SK-N-MC (cell line): ENCODE measurements around the gene PPP4R3A.
"Not testable (repeated sequence)": the region's sequence is repeated elsewhere in the genome, so short reads cannot be mapped to it uniquely, and the experiment has no call there.

ENCODE experiments used
- DNase-seq: peaks from one replicate; pipeline ENCODE4 v3.0.0-alpha.2; 2011; ENCODE audit warnings: low read depth, low spot score
- H3K27ac ChIP-seq: fragments of 200-600 bp; sonication (generic); 2 replicates; pipeline ENCODE4 v1.5.1; 2016; ENCODE audit warnings: mixed run types
- H3K36me3 ChIP-seq: fragments of 200-600 bp; sonication (generic); 2 replicates; pipeline ENCODE4 v1.6.1; 2017; ENCODE audit warnings: antibody characterized with exemption, low read length, mixed read lengths; ENCODE audit not compliant: insufficient read depth
- H3K4me3 ChIP-seq: fragments of 200-600 bp; sonication (generic); 2 replicates; pipeline ENCODE4 v1.5.1; 2016
- H3K9ac ChIP-seq: fragments of 200-600 bp; sonication (generic); 2 replicates; pipeline ENCODE4 v1.8.0; 2017; ENCODE audit warnings: mixed run types, mixed read lengths; ENCODE audit not compliant: insufficient read length
- H3K9me3 ChIP-seq: fragments of 200-600 bp; sonication (generic); 2 replicates; pipeline ENCODE4 v1.6.1; 2017; ENCODE audit warnings: low read depth, mild to moderate bottlenecking, antibody characterized with exemption, low read length, moderate library complexity, mixed read lengths
- EZH2 ChIP-seq: fragments of 200-600 bp; sonication (generic); IDR thresholded peaks from one replicate; pipeline ENCODE4 v1.6.1; 2017; ENCODE audit warnings: antibody characterized with exemption
- FOXP2 ChIP-seq: optimal IDR thresholded peaks from 2 replicates; pipeline ENCODE3; 2011; ENCODE audit warnings: mild to moderate bottlenecking, moderate library complexity; ENCODE audit not compliant: insufficient read depth; ENCODE audit errors: extremely low read length, control extremely low read depth
- POLR2AphosphoS5 ChIP-seq: IDR thresholded peaks from 2 replicates; pipeline ENCODE4 v1.6.1; 2012; ENCODE audit warnings: mild to moderate bottlenecking, low read depth, low read length, borderline replicate concordance

The PPP4R3A gene

DNA sequence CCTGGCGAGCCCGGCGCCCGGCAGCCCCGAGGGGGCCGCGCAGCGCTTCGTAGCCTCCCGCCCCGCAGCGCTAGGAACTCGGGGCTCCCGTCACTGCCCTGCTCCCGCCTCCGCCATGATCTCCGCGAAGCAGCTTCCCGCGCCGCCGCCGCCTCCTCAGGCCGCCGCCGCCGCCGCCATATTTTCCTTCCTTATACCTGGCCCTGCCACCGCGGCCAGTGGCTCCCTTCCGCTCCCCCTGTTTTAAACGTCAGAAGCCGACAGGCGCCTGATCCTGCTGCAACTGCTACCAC is 286 bp downstream of the PPP4R3A start:
- TF ChIP-seq EZH2 (no peak), POLR2AphosphoS5 (no peak), FOXP2 (no peak)
- H3K9ac ChIP-seq = peak overlapping the region; percentile 99
- H3K27ac ChIP-seq = peak overlapping the region; percentile 97
- peaks cover 22% of the 10 kb centered on the region for H3K36me3 ChIP-seq
- DNase-seq = no peak
- H3K4me3 ChIP-seq = peak overlapping the region; percentile 99
- H3K9me3 ChIP-seq = no peaks in the 10 kb centered on the region

DNA sequence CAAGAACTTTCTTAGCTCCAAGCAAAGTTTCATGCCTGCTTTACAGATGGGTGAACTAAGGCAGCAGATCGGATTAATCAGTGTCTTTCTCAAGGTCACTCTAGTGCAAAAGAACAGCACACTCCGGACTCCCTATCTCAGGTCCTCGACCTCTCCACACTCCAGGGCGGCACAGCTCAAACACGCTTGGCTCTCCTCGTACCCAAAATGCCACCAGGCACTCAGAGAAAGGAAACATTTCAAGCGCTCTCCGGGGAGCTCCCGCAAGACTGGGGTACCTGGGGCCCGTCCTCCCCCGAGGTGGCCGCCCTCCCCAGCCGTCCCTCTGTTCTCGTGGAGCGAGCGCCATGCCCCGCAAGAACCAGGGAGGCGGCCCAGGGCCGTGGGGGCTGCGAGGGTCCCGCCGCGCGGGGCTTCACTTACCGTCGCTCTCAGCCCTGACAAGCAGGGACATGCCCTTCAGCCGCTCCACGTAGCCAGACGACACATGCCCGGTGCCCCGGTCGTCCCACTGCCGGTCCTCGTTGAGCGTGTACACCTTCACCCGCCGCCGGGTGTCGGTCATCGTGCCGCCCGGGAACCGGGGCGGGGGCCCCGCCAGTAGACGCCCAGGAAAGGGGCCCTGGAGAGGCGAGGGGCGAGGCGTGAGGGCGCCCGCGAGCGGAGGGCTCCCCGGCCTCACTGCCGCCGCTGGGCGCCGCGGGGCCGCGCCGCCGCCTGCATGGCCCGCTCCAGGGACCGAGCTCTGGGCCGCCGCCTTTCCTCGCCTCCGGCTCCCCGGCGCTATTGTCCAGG is 830 bp downstream of the PPP4R3A start:
- Histone ChIP-seq H3K9ac (peak overlapping the region; percentile 99), H3K27ac (peak overlapping the region; percentile 97), H3K4me3 (peak overlapping the region; percentile 99), H3K9me3 (no peaks in the 10 kb centered on the region), H3K36me3 (peaks cover 27% of the 10 kb centered on the region)
- no peak for TF ChIP-seq POLR2AphosphoS5
- no peak for TF ChIP-seq EZH2
- no peak for TF ChIP-seq FOXP2
- DNase-seq = no peak

DNA sequence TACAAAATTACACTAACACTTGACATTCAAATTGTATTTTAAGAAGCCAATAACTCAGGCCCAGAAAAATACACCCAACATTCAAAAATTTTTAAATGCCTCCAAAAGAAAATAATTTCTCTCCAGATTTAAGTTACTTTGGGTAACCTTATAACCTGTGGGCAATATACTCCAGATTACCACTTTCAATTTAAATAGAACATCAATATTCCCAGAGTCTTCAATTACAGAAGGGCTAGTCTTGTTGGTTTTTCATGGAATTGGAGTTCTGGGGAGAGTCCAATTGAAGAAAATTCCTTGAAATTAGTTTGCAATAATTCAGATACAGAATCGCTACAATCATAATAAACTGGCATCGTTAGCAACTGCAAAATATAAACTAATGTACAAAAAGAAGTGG is 2.0 kb downstream of the PPP4R3A start:
- H3K4me3 ChIP-seq = peak overlapping the region; percentile 99
- DNase-seq = no peak
- no peak for TF ChIP-seq FOXP2
- TF ChIP-seq EZH2 = no peak
- TF ChIP-seq POLR2AphosphoS5 = no peak
- H3K9me3 ChIP-seq = no peaks in the 10 kb centered on the region
- peaks cover 35% of the 10 kb centered on the region for H3K36me3 ChIP-seq
- H3K27ac ChIP-seq = no peak overlapping the region
- peak overlapping the region; percentile 99 for H3K9ac ChIP-seq

DNA sequence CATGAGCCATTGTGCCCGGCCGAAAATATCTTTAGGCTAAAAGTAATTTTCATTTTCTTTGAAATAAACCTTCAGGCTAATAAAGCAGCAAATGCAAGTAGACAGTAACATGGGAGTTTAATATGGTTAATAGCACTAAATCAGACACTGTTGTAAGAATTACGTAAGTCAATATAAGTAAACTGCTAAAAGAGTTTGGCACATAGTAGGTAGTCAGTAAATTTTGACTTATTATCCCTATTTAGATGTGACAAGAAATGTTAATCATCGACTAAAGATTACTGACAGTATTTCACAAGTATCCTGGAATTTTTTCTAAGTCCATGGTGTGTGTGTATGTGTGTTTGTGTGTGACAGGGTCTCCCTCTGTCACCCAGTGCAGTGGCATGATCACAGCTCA is 3.9 kb downstream of the PPP4R3A start:
- Histone ChIP-seq H3K27ac (no peak overlapping the region), H3K9ac (no peak overlapping the region), H3K9me3 (no peaks in the 10 kb centered on the region), H3K36me3 (peaks cover 45% of the 10 kb centered on the region), H3K4me3 (no peak overlapping the region; the same call in 1 of the 2 replicates)
- TF ChIP-seq EZH2 = no peak
- no peak for TF ChIP-seq POLR2AphosphoS5
- TF ChIP-seq FOXP2 = no peak
- DNase-seq = no peak

GRCh38 chr14:91503000-91503504 is 7.1 kb downstream of the PPP4R3A start:
- TF ChIP-seq FOXP2 (no peak), EZH2 (no peak), POLR2AphosphoS5 (no peak)
- no peak overlapping the region for H3K27ac ChIP-seq
- no peak for DNase-seq
- H3K9ac ChIP-seq = no peak overlapping the region
- no peaks in the 10 kb centered on the region for H3K9me3 ChIP-seq
- no peak overlapping the region for H3K4me3 ChIP-seq
- H3K36me3 ChIP-seq = peaks cover 61% of the 10 kb centered on the region

DNA sequence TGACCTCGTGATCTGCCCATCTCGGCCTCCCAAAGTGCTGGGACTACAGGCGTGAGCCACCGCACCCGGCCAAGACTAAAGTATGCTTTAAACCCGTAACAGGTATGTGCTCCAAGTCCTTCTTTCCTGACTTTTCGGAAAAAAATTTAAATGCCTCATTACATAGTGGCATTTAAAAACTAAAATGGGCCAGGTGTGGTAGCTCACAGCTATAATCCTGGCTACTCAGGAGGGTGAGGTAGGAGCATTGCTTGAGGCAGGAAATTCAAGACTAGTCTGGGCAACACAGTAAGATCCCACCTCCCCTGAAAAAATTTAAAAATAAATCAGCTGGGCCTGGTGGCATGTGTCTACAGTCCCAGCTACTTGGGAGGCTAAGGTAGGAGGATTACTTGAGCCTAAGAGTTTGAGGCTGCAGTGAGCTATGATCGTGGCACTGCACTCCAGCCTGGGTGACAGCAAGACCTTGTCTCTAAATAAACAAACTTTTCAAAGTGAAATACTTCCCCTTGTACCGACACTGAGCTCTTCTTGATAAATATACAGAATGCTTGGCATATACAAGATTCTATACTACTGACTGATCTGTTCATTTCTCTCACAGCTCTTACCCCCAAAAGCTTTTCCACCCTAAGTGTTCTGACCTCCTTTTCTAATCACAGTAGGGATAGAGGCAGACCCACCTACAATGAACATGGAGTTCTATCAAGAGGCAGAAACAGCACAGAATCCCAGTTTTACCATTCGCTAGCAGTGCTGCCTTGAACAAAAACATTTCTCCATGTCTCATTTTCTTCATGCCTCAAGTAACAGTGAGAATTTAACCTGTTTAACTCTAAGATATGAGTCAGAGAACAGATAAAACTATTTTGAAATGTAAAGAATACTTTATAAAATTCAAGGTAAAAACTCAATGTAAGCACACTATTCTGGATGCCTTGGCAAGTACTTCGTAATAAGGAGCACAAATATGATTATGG is 7.9 kb downstream of the PPP4R3A start:
- no peak overlapping the region for H3K27ac ChIP-seq
- peaks cover 66% of the 10 kb centered on the region for H3K36me3 ChIP-seq
- DNase-seq = no peak
- H3K9ac ChIP-seq = no peak overlapping the region
- H3K4me3 ChIP-seq = no peak overlapping the region
- TF ChIP-seq EZH2 (no peak), POLR2AphosphoS5 (no peak), FOXP2 (no peak)
- H3K9me3 ChIP-seq = no peaks in the 10 kb centered on the region

- no peaks in the 10 kb centered on the region for H3K9me3 ChIP-seq
- no peak overlapping the region for H3K4me3 ChIP-seq
- peaks cover 59% of the 10 kb centered on the region for H3K36me3 ChIP-seq
- TF ChIP-seq POLR2AphosphoS5 = no peak
- no peak for TF ChIP-seq FOXP2
- TF ChIP-seq EZH2 = no peak
- no peak overlapping the region for H3K27ac ChIP-seq
- no peak for DNase-seq
- H3K9ac ChIP-seq = no peak overlapping the region
Measured at GRCh38 chr14:91501348-91501747, 8.8 kb downstream of the PPP4R3A start.

GRCh38 chr14:91496790-91497189 is 13.3 kb downstream of the PPP4R3A start:
- Histone ChIP-seq H3K27ac (no peak overlapping the region), H3K9ac (no peak overlapping the region), H3K9me3 (no peaks in the 10 kb centered on the region), H3K36me3 (peaks cover 25% of the 10 kb centered on the region), H3K4me3 (no peak overlapping the region)
- DNase-seq = no peak
- TF ChIP-seq POLR2AphosphoS5 (no peak), EZH2 (no peak), FOXP2 (no peak)

DNA sequence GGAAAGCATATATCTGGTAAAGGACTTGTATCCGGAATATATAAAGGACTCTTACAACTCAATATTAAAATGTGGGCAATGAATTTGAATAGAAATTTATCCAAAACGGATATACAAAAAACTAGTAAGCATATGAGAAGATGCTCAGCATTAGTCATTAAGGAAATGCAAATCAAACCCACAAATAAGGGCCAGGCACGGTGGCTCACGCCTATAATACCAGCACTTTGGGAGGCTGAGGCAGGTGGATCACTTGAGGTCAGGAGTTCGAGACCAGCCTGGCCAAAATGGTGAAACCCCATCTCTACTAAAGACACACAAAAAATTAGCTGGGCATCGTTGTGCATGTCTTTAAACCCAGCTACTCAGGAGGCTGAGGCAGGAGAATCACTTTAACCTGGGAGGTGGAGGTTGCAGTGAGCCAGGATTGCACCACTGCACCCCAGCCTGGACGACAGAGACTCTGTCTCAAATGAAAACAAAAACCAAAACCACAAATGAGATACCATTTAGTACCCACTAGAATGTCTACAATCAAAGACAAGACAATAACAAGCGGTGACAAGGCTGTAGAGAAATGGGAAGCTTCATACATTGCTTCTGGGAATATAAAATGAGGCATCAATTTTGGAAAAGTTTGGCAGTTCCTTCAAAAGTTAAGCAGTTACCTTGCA is 15.6 kb downstream of the PPP4R3A start:
- not testable (repeated sequence) for H3K4me3 ChIP-seq, H3K27ac ChIP-seq, H3K9ac ChIP-seq, H3K9me3 ChIP-seq, DNase-seq
- peaks cover 23% of the 10 kb centered on the region for H3K36me3 ChIP-seq
